ENCODE measurements around the gene BLOC1S2. TPM values are rescaled to one million over a fixed set of nuclear protein-coding genes. Genes with fewer than 3 reads are reported as not detected.

BLOC1S2 gene
- total RNA-seq: 45.4 TPM
- long read RNA-seq, transcript BLOC1S2-202 (5 exons, 1,249 nt): major isoform, 32 of 35 reads
- long read RNA-seq, partial matches to known transcripts: 0 of 35 reads
- long read RNA-seq, other reads (novel, unspliced or antisense): 3 of 35 reads

DNA sequence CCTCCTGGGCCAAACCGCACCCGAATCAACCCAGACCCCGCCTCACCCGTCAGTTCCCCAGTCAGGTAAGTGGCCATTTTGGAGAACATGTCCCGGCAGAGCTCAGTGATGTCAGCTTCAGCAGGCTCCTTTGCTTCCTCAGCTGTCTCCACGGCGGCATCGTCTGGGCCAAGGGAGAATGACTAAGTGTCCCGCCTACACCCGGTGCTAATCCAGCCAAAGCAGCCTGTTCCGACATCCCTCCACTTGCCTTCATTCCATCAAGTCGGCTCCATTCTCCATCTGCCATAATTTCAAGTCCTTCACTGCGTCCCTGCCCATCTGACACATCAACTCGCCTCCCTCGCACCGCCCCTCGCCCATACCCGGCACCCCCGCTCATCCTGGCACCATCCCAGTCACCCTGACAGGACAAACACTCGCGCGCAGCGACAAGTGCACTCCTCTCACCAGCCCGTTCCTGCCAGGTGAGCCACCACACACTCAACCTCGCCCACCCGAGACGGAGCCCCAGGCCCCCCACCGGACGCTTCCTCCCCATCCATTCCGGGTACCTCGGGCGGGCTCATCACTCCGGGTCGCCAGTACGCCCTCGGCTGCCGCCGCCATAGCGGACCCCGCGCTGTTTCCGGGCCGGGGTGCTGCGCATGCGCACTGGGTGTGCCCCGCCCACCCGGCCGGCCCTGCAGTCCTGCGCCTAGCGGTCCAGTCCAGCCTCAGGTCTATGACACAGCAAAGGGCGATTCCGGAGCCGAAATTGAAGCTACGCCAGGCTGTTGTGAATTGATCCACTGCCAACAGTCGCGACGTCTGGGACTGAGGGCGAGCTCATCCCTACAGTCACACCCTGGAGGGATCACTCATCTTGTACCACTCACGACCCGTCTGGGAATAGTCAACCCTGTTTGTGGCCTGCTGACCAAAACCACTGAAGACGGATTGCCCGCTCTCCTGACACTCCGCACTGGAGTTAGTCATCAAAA is at the start of gene BLOC1S2:
TSS of gene BLOC1S2 (minus strand) at position 630 of the 983 bp plus-strand sequence. CDS start at position 609, 21 bp downstream.
- Histone ChIP-seq H3K9me3 (no peaks in the 10 kb centered on the region), H3K4me1 (peaks cover 42% of the 10 kb centered on the region), H3K4me3 (peak within 1 kb of the TSS; percentile 91), H3K27ac (peak within 1 kb of the TSS; percentile 94), H3K27me3 (ENCODE audit: low read depth) (no peaks in the 10 kb centered on the region), H3K36me3 (peaks cover 20% of the 10 kb centered on the region)
- ATAC-seq: peak; percentile 97 to 99
- peak; percentile 90 for DNase-seq
- intact Hi-C loops (cut with DNase I): no loop called here
- TF ChIP-seq, protein P1, sequence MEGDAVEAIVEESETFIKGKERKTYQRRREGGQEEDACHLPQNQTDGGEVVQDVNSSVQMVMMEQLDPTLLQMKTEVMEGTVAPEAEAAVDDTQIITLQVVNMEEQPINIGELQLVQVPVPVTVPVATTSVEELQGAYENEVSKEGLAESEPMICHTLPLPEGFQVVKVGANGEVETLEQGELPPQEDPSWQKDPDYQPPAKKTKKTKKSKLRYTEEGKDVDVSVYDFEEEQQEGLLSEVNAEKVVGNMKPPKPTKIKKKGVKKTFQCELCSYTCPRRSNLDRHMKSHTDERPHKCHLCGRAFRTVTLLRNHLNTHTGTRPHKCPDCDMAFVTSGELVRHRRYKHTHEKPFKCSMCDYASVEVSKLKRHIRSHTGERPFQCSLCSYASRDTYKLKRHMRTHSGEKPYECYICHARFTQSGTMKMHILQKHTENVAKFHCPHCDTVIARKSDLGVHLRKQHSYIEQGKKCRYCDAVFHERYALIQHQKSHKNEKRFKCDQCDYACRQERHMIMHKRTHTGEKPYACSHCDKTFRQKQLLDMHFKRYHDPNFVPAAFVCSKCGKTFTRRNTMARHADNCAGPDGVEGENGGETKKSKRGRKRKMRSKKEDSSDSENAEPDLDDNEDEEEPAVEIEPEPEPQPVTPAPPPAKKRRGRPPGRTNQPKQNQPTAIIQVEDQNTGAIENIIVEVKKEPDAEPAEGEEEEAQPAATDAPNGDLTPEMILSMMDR (IDR thresholded peaks at IDR 0.05): no peak

GRCh38 chr10:100334762-100335161 is 48.3 kb upstream of the BLOC1S2 start:
- Histone ChIP-seq H3K27me3 (ENCODE audit: low read depth) (no peaks in the 10 kb centered on the region), H3K27ac (no peak overlapping the region), H3K36me3 (no peaks in the 10 kb centered on the region), H3K4me1 (peaks cover 13% of the 10 kb centered on the region), H3K9me3 (no peaks in the 10 kb centered on the region), H3K4me3 (no peak overlapping the region)
- intact Hi-C loops (cut with DNase I): loop anchor here (5.0 kb wide), 1 partner anchor 183 kb away; the partner anchor contains the start of gene SEC31B
- DNase-seq (peak; percentile 50), ATAC-seq (peak; percentile 74 to 77)
- TF ChIP-seq, protein P1 (IDR thresholded peaks at IDR 0.05): no peak

GRCh38 chr10:100333661-100334440 is 47.4 kb upstream of the BLOC1S2 start:
- DNase-seq: no peak
- H3K27ac ChIP-seq: no peak overlapping the region
- no peaks in the 10 kb centered on the region for H3K9me3 ChIP-seq
- H3K27me3 ChIP-seq (ENCODE audit: low read depth): no peaks in the 10 kb centered on the region
- TF ChIP-seq, protein P1 (IDR thresholded peaks at IDR 0.05): no peak
- no peaks in the 10 kb centered on the region for H3K36me3 ChIP-seq
- intact Hi-C loops (cut with DNase I): no loop called here
- peaks cover 4% of the 10 kb centered on the region for H3K4me1 ChIP-seq
- no peak overlapping the region for H3K4me3 ChIP-seq
- ATAC-seq: no peak

GRCh38 chr10:100333106-100333505 is 46.6 kb upstream of the BLOC1S2 start:
- TF ChIP-seq, protein P1 (IDR thresholded peaks at IDR 0.05): no peak
- intact Hi-C loops (cut with DNase I): no loop called here
- ATAC-seq (no peak), DNase-seq (no peak)
- no peaks in the 10 kb centered on the region for H3K27me3 ChIP-seq (ENCODE audit: low read depth)
- no peaks in the 10 kb centered on the region for H3K9me3 ChIP-seq
- no peak overlapping the region for H3K4me3 ChIP-seq
- H3K36me3 ChIP-seq: no peaks in the 10 kb centered on the region
- no peaks in the 10 kb centered on the region for H3K4me1 ChIP-seq
- H3K27ac ChIP-seq: no peak overlapping the region

- DNase-seq (no peak), ATAC-seq (no peak)
- Histone ChIP-seq H3K4me3 (no peak within 1 kb of the TSS), H3K9me3 (no peaks in the 10 kb centered on the region), H3K36me3 (no peaks in the 10 kb centered on the region), H3K27me3 (ENCODE audit: low read depth) (no peaks in the 10 kb centered on the region), H3K27ac (no peak within 1 kb of the TSS), H3K4me1 (peaks cover 9% of the 10 kb centered on the region)
- TF ChIP-seq, protein P1 (IDR thresholded peaks at IDR 0.05): no peak
- intact Hi-C loops (cut with DNase I): no loop called here
Observed at GRCh38 chr10:100330079-100330478, 43.6 kb upstream of the BLOC1S2 start, which contains the start of gene PKD2L1. TSS of gene PKD2L1 (minus strand) at chr10:100330228. CDS start at chr10:100330103, 125 bp downstream.
